GM12878 (cell line): ENCODE measurements around the gene PPL. TPM values are rescaled to one million over a fixed set of nuclear protein-coding genes. Genes with fewer than 3 reads are reported as not detected.

Experiments
- CUX1 ChIP-seq: IDR thresholded peaks from 2 replicates; pipeline ENCODE4 v1.6.1; 2012; ENCODE audit warnings: improper control_type of control experiment, low read depth, low read length; ENCODE audit not compliant: insufficient replicate concordance
- E4F1 ChIP-seq: fragments of 450-650 bp; IDR thresholded peaks from 2 replicates; pipeline ENCODE4 v1.6.1; 2018; ENCODE audit warnings: borderline replicate concordance, mild to moderate bottlenecking; ENCODE audit not compliant: partially characterized antibody
- LARP7 ChIP-seq: fragments of 450-650 bp; IDR thresholded peaks from 2 replicates; pipeline ENCODE4 v1.6.1; 2017; ENCODE audit warnings: mild to moderate bottlenecking
- MYB ChIP-seq: fragments of 150-350 bp; IDR thresholded peaks from 2 replicates; pipeline ENCODE4 v1.6.1; 2014; ENCODE audit warnings: mild to moderate bottlenecking, low read depth, low read length, borderline replicate concordance
- NFXL1 ChIP-seq: fragments of 450-650 bp; IDR thresholded peaks from 2 replicates; pipeline ENCODE4 v1.6.1; 2017; ENCODE audit warnings: antibody characterized with exemption, mild to moderate bottlenecking, borderline replicate concordance
- NFYA ChIP-seq: IDR thresholded peaks from 2 replicates; pipeline ENCODE4 v1.6.1; 2011; ENCODE audit warnings: low read depth, mild to moderate bottlenecking, low read length, improper control_type of control experiment, borderline replicate concordance
- PBX3 ChIP-seq: IDR thresholded peaks from 2 replicates; pipeline ENCODE4 v1.6.1; 2011; ENCODE audit warnings: mild to moderate bottlenecking, low read depth, low read length, moderate library complexity; ENCODE audit not compliant: insufficient replicate concordance
- RAD51 ChIP-seq: fragments of 450-650 bp; IDR thresholded peaks from 2 replicates; pipeline ENCODE4 v1.6.1; 2016; ENCODE audit warnings: moderate library complexity, mild to moderate bottlenecking, inconsistent platforms
- ZBTB11 ChIP-seq: fragments of 450-650 bp; formaldehyde crosslinking; IDR thresholded peaks from 2 replicates; pipeline ENCODE4 v1.5.0; 2022; ENCODE audit warnings: mild to moderate bottlenecking, missing genetic modification characterization
- polyA plus RNA-seq, 11 experiments: library from polyadenylated mRNA; depleted of rRNA in 4 of 11; unstranded in 6 of 11; stranded (reverse) in 5 of 11; fragments of >200 nt; fragmentation: Nextera tagmentation in 4 of 11; fragmentation: Illumina TruSeq in 1 of 11; extraction: Ambion mirVana in 4 of 11; extraction: Trizol in 1 of 11; gene quantifications; 1 replicate in 1 of 11; 2 replicates in 10 of 11; pipeline versions ENCODE4 v1.2.1 to v1.2.3, GENCODE V29; 2011 to 2016; ENCODE audit warnings: inconsistent platforms in 2 of 11, missing spikeins in 2 of 11, low read depth in 1 of 11
- total RNA-seq, 4 experiments: library from RNA; depleted of rRNA in 3 of 4; stranded (reverse); fragments of >200 nt in 3 of 4; fragmentation: Illumina TruSeq in 1 of 4; extraction: Trizol in 1 of 4; gene quantifications; 2 replicates each; pipeline versions ENCODE4 v1.2.1 to v1.2.3, GENCODE V29; 2013 to 2021

The PPL gene
- total and polyA plus RNA-seq, 10 of the 15 experiments (the other 5 are each of a cell fraction or from before 2014, with no cell fraction given) = 0.03 to 0.47 (median 0.05) TPM; not detected in 2

- no peak for TF ChIP-seq CUX1
- TF ChIP-seq NFYA = no peak
- TF ChIP-seq E4F1 = no peak
- no peak for TF ChIP-seq RAD51
- no peak for TF ChIP-seq ZBTB11 (CRISPR knock-in tag)
- TF ChIP-seq MYB = no peak
- no peak for TF ChIP-seq NFXL1
- TF ChIP-seq LARP7 = no peak
- TF ChIP-seq PBX3 = peak; percentile 46
These were observed 21.8 kb upstream of the PPL start (continued) for GRCh38 chr16:4958510-4959438.
